HepG2 (cell line): ENCODE data around the gene TUBB3. TPM values are rescaled to one million over a fixed set of nuclear protein-coding genes. Genes with fewer than 3 reads are reported as not detected.
A peak's percentile ranks its signal among the peaks of the same experiment; 100 is the strongest.

Source experiments
- SALL1 ChIP-seq: sonication (generic); formaldehyde crosslinking; IDR thresholded peaks from 2 replicates; pipeline ENCODE4 v1.8.0; 2022; ENCODE audit warnings: mild to moderate bottlenecking, missing genetic modification reagents
- SIN3A ChIP-seq: IDR thresholded peaks from 2 replicates; pipeline ENCODE4 v1.6.1; 2011; ENCODE audit warnings: low read depth, mild to moderate bottlenecking, control low read depth, low read length, borderline replicate concordance
- THAP11 ChIP-seq: IDR thresholded peaks from 2 replicates; pipeline ENCODE4 v1.6.1; 2016; ENCODE audit warnings: missing biosample characterization, missing genetic modification reagents
- polyA plus RNA-seq, 8 experiments: library from polyadenylated mRNA; depleted of rRNA in 3 of 8; stranded (reverse) in 7 of 8; unstranded in 1 of 8; fragments of >200 nt; fragmentation: Illumina TruSeq in 4 of 8; extraction: Trizol in 4 of 8; gene quantifications; 2 replicates each; pipeline versions ENCODE4 v1.2.1 to v1.2.3, GENCODE V29; 2011 to 2016; ENCODE audit warnings: low read depth in 4 of 8, missing spikeins in 1 of 8, mixed read lengths in 1 of 8; ENCODE audit not compliant: insufficient read depth in 1 of 8
- total RNA-seq, 5 experiments: library from RNA; depleted of rRNA; stranded (reverse); fragments of >200 nt; fragmentation: Illumina TruSeq; extraction: Trizol; gene quantifications; 2 replicates each; pipeline ENCODE4 v1.2.3, GENCODE V29; 2016; ENCODE audit warnings: low read depth in 1 of 5
- TF ChIP-seq, protein P1 (sequence below): sonication (generic); formaldehyde crosslinking; IDR thresholded peaks from 2 replicates; pipeline ENCODE4 v1.4.0; 2020; ENCODE audit warnings: low read depth, missing genetic modification reagents
- TF ChIP-seq, protein P2 (sequence below): IDR thresholded peaks from 2 replicates; pipeline ENCODE4 v1.4.0; 2020; ENCODE audit warnings: mild to moderate bottlenecking, missing genetic modification reagents

TUBB3 gene
- total and polyA plus RNA-seq, 2 of the 13 experiments (the other 11 are each of a cell fraction or from before 2014, with no cell fraction given): 110 to 185 TPM

DNA sequence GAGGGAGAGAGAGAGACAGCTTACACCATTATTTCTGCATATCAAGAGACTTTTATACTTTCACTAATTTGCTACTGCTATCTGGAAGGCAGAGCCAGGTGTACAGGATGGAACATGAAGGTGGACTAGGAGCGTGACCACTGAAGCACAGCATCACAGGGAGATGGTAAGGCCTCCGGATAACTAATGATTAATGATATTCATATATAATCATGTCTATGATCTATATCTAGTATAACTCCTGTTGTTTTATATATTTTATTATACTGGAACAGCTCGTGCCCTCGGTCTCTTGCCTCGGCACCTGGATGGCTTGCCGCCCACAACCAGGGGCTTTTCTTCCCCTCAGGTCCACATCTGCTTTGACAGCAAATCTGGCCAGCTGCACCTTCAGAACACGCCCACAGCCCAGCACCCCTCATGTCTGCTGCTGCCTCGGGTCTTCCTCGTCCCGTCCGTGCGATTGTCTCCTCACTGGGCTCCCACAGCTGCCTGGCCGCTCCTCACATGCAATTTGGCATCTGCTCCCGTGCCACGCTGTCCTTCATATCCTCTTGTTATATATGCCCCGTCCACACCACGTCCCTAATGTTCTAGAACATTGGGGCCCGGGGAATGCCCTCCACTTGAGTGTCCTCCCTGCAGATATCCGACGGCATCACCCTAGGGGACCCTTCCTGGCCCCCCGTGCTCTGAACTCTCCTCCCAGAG, 15.2 kb downstream of the TUBB3 start (continued):
- TF ChIP-seq, protein P1, sequence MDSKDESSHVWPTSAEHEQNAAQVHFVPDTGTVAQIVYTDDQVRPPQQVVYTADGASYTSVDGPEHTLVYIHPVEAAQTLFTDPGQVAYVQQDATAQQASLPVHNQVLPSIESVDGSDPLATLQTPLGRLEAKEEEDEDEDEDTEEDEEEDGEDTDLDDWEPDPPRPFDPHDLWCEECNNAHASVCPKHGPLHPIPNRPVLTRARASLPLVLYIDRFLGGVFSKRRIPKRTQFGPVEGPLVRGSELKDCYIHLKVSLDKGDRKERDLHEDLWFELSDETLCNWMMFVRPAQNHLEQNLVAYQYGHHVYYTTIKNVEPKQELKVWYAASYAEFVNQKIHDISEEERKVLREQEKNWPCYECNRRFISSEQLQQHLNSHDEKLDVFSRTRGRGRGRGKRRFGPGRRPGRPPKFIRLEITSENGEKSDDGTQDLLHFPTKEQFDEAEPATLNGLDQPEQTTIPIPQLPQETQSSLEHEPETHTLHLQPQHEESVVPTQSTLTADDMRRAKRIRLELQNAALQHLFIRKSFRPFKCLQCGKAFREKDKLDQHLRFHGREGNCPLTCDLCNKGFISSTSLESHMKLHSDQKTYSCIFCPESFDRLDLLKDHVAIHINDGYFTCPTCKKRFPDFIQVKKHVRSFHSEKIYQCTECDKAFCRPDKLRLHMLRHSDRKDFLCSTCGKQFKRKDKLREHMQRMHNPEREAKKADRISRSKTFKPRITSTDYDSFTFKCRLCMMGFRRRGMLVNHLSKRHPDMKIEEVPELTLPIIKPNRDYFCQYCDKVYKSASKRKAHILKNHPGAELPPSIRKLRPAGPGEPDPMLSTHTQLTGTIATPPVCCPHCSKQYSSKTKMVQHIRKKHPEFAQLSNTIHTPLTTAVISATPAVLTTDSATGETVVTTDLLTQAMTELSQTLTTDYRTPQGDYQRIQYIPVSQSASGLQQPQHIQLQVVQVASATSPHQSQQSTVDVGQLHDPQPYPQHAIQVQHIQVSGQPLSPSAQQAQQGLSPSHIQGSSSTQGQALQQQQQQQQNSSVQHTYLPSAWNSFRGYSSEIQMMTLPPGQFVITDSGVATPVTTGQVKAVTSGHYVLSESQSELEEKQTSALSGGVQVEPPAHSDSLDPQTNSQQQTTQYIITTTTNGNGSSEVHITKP: 0 out of 2 replicates have a peak, but pooled peaks have one; percentile 16
- TF ChIP-seq SIN3A (peak; percentile 46; the same call in 1 of the 2 replicates), THAP11 (0 out of 2 replicates have a peak, but pooled peaks have one; percentile 2), SALL1 (CRISPR knock-in tag) (0 out of 2 replicates have a peak, but pooled peaks have one; percentile 10)
- TF ChIP-seq, protein P2, sequence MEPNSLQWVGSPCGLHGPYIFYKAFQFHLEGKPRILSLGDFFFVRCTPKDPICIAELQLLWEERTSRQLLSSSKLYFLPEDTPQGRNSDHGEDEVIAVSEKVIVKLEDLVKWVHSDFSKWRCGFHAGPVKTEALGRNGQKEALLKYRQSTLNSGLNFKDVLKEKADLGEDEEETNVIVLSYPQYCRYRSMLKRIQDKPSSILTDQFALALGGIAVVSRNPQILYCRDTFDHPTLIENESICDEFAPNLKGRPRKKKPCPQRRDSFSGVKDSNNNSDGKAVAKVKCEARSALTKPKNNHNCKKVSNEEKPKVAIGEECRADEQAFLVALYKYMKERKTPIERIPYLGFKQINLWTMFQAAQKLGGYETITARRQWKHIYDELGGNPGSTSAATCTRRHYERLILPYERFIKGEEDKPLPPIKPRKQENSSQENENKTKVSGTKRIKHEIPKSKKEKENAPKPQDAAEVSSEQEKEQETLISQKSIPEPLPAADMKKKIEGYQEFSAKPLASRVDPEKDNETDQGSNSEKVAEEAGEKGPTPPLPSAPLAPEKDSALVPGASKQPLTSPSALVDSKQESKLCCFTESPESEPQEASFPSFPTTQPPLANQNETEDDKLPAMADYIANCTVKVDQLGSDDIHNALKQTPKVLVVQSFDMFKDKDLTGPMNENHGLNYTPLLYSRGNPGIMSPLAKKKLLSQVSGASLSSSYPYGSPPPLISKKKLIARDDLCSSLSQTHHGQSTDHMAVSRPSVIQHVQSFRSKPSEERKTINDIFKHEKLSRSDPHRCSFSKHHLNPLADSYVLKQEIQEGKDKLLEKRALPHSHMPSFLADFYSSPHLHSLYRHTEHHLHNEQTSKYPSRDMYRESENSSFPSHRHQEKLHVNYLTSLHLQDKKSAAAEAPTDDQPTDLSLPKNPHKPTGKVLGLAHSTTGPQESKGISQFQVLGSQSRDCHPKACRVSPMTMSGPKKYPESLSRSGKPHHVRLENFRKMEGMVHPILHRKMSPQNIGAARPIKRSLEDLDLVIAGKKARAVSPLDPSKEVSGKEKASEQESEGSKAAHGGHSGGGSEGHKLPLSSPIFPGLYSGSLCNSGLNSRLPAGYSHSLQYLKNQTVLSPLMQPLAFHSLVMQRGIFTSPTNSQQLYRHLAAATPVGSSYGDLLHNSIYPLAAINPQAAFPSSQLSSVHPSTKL (CRISPR knock-in tag): peak; percentile 3; the same call in 1 of the 2 replicates
